IMR-90 (cell line): ENCODE data around the gene C10orf71. TPM values are rescaled to one million over a fixed set of nuclear protein-coding genes. Genes with fewer than 3 reads are reported as not detected.

Experiments used
- ATAC-seq: fragments of 200-7000 bp; cut with Tn5 transposase; 2 replicates; pipeline ENCODE4 v1.9.1; 2020; ENCODE audit warnings: low read depth, mild to moderate bottlenecking, moderate library complexity
- BruUV-seq: library from RNA; stranded (reverse); fragments of 400-500 nt; replicated peaks from 2 replicates; lab custom pipeline; 2021; lab: Mats Ljungman, UMichigan
- CTCF ChIA-PET: fragments of 300-600 bp; formaldehyde crosslinking; extraction: SDS; loops from one replicate; lab custom pipeline; 2021; ENCODE audit warnings: antibody characterized with exemption; lab: Yijun Ruan, JAX
- POLR2A ChIA-PET: fragments of 300-600 bp; sonication (Branson Sonifier 250); formaldehyde crosslinking; loops from one replicate; lab custom pipeline; 2022; ENCODE audit warnings: antibody characterized with exemption; ENCODE audit not compliant: unreplicated experiment; lab: Charles Lee
- DNase-seq: peaks from one replicate; pipeline ENCODE4 v3.0.0; 2013
- H2AFZ ChIP-seq: replicated peaks from 2 replicates; pipeline ENCODE3; 2013; ENCODE audit warnings: low read length, mild to moderate bottlenecking; ENCODE audit not compliant: poor library complexity
- H2AK5ac ChIP-seq: 2 replicates; pipeline ENCODE4 v1.6.1; 2013; ENCODE audit warnings: low read depth, low read length, inconsistent platforms
- H2AK9ac ChIP-seq: replicated peaks from 2 replicates; pipeline ENCODE3; 2013; ENCODE audit warnings: mild to moderate bottlenecking, low read depth, low read length, moderate library complexity; ENCODE audit not compliant: poor library complexity
- H2BK120ac ChIP-seq: 2 replicates; pipeline ENCODE4 v1.6.1; 2013; ENCODE audit warnings: low read depth, low read length, inconsistent platforms
- H2BK15ac ChIP-seq: 3 replicates; pipeline ENCODE4 v1.6.1; 2013; ENCODE audit warnings: low read depth, low read length, inconsistent platforms
- H2BK20ac ChIP-seq: 2 replicates; pipeline ENCODE4 v1.6.1; 2013; ENCODE audit warnings: low read depth, mild to moderate bottlenecking, inconsistent platforms, low read length, moderate library complexity
- H2BK5ac ChIP-seq: 2 replicates; pipeline ENCODE4 v1.6.1; 2013; ENCODE audit warnings: mild to moderate bottlenecking, low read depth, low read length, inconsistent platforms; ENCODE audit not compliant: poor library complexity, severe bottlenecking
- H3K14ac ChIP-seq: replicated peaks from 2 replicates; pipeline ENCODE4 v1.6.1; 2013; ENCODE audit warnings: low read depth, low read length, inconsistent platforms
- H3K18ac ChIP-seq: 2 replicates; pipeline ENCODE4 v1.6.1; 2013; ENCODE audit warnings: low read depth, low read length, control low read depth
- H3K23ac ChIP-seq: 2 replicates; pipeline ENCODE4 v1.6.1; 2013; ENCODE audit warnings: low read depth, low read length, inconsistent platforms
- H3K27ac ChIP-seq: 2 replicates; pipeline ENCODE4 v1.5.1; 2013; ENCODE audit warnings: mild to moderate bottlenecking, control low read depth, low read length; ENCODE audit not compliant: insufficient read depth
- H3K27me3 ChIP-seq: 2 replicates; pipeline ENCODE4 v1.6.1; 2013; ENCODE audit warnings: low read length; ENCODE audit not compliant: control insufficient read depth, insufficient read depth
- H3K36me3 ChIP-seq: 2 replicates; pipeline ENCODE4 v1.6.1; 2013; ENCODE audit warnings: low read length, mixed read lengths; ENCODE audit not compliant: control insufficient read depth, insufficient read depth
- H3K4ac ChIP-seq: 2 replicates; pipeline ENCODE4 v1.6.1; 2013; ENCODE audit warnings: low read depth, low read length, inconsistent platforms
- H3K4me1 ChIP-seq: 2 replicates; pipeline ENCODE4 v1.6.1; 2013; ENCODE audit warnings: low read length, mixed read lengths; ENCODE audit not compliant: control insufficient read depth, insufficient read depth
- H3K4me2 ChIP-seq: 2 replicates; pipeline ENCODE4 v1.6.1; 2013; ENCODE audit warnings: low read depth, mild to moderate bottlenecking, control low read depth, low read length, moderate library complexity
- H3K4me3 ChIP-seq: 2 replicates; pipeline ENCODE4 v1.5.1; 2013; ENCODE audit warnings: low read depth, mild to moderate bottlenecking, control low read depth, low read length, moderate library complexity; ENCODE audit not compliant: insufficient read depth
- H3K56ac ChIP-seq: 2 replicates; pipeline ENCODE4 v1.6.1; 2013; ENCODE audit warnings: low read length, inconsistent platforms; ENCODE audit not compliant: insufficient read depth; ENCODE audit errors: extremely low read depth
- H3K79me1 ChIP-seq, 2 experiments: 2 replicates each; pipeline ENCODE4 v1.6.1; 2013; ENCODE audit warnings: low read length in 2 of 2, inconsistent platforms in 1 of 2, low read depth in 1 of 2
- H3K9ac ChIP-seq: 2 replicates; pipeline ENCODE4 v1.6.1; 2013; ENCODE audit warnings: low read depth, low read length, control low read depth
- H3K9me1 ChIP-seq: 2 replicates; pipeline ENCODE4 v1.6.1; 2013; ENCODE audit warnings: low read length, inconsistent platforms; ENCODE audit not compliant: insufficient read depth
- H3K9me3 ChIP-seq: 2 replicates; pipeline ENCODE4 v1.6.1; 2013; ENCODE audit warnings: low read length; ENCODE audit not compliant: control insufficient read depth, insufficient read depth
- H4K20me1 ChIP-seq: 2 replicates; pipeline ENCODE4 v1.6.1; 2013; ENCODE audit warnings: low read length, inconsistent platforms; ENCODE audit not compliant: insufficient read depth
- H4K5ac ChIP-seq: 2 replicates; pipeline ENCODE4 v1.6.1; 2013; ENCODE audit warnings: mild to moderate bottlenecking, low read depth, low read length, control low read depth
- H4K8ac ChIP-seq, 2 experiments: 2 replicates each; pipeline ENCODE4 v1.6.1; 2013; ENCODE audit warnings: low read depth in 2 of 2, low read length in 2 of 2, control low read depth in 1 of 2, inconsistent platforms in 1 of 2
- H4K91ac ChIP-seq: 2 replicates; pipeline ENCODE4 v1.6.1; 2013; ENCODE audit warnings: low read depth, low read length, inconsistent platforms; ENCODE audit not compliant: insufficient read depth
- CEBPB ChIP-seq: IDR thresholded peaks from 2 replicates; pipeline ENCODE4 v1.6.1; 2012; ENCODE audit warnings: low read depth, low read length, improper control_type of control experiment
- RCOR1 ChIP-seq: IDR thresholded peaks from 2 replicates; pipeline ENCODE4 v1.6.1; 2012; ENCODE audit warnings: mild to moderate bottlenecking, low read length, improper control_type of control experiment; ENCODE audit not compliant: insufficient replicate concordance
- WGBS, 2 experiments: methylation state at CpG; one replicate each; pipeline versions ENCODE4 v1.1.5 to v1.1.7; 2013; ENCODE audit warnings: missing lambda C conversion rate in 2 of 2; ENCODE audit not compliant: insufficient read length in 1 of 2; ENCODE audit errors: extremely low coverage in 2 of 2; 5-methylcytosine and 5-hydroxymethylcytosine counted together
- dilution Hi-C: fragments of 300-500 bp; cut with HindIII; formaldehyde crosslinking; loops from one replicate; pipeline ENCODE4 v1.14.3; 2018; ENCODE audit warnings: low sequenced_read_pairs; ENCODE audit not compliant: unreplicated experiment
- in situ Hi-C: fragments of 300-500 bp; cut with MboI; formaldehyde crosslinking; loops from 3 replicates; pipeline ENCODE4 v1.14.3; 2019; ENCODE audit warnings: low sequenced_read_pairs, inconsistent platforms, mixed read lengths
- intact Hi-C: fragments of 100-400 bp; cut with micrococcal nuclease; formaldehyde crosslinking; loops from 2 replicates; pipeline ENCODE4 v1.10.0; 2022
- polyA plus RNA-seq, 3 experiments: library from polyadenylated mRNA; depleted of rRNA; stranded (reverse); fragments of >200 nt; gene quantifications; 2 replicates each; pipeline ENCODE4 v1.2.3, GENCODE V29; 2012; ENCODE audit warnings: low replicate concordance in 1 of 3
- total RNA-seq: library from RNA; depleted of rRNA; stranded (reverse); fragments of >200 nt; gene quantifications from 2 replicates; pipeline ENCODE4 v1.2.3, GENCODE V29; 2012
- TF ChIP-seq, protein P1 (sequence below): fragments of 150-350 bp; IDR thresholded peaks from 2 replicates; pipeline ENCODE4 v1.6.1; 2016; ENCODE audit warnings: low read depth, mild to moderate bottlenecking, low read length, moderate library complexity, borderline replicate concordance

Gene C10orf71
- total and polyA plus RNA-seq, 2 of the 4 experiments (the other 2 are of a cell fraction) = not detected

DNA sequence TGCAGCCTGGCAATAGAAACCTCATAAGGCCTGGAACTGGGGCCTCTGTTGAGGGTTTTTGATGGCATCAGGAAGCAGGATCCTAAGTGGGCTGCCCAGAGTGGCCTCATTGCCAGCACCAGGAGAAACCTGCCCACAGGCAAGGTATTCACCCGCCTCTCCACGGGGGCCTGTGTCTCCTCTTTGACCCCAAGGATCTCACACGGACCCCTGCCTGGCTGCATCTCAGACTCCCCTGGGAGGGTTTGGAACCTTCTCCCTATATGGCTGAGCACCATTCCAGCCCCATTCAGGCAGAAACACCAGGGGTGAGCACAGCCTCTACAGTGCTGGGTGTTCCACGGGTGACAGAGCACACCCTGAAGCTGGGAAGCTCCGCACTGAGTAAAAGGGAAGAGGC is 14.6 kb upstream of the C10orf71 start:
- H3K4me3 ChIP-seq = no peak overlapping the region
- H2AFZ ChIP-seq = no peak overlapping the region
- H3K56ac ChIP-seq = no peak overlapping the region
- intact Hi-C loops = no loop called here
- no peak for ATAC-seq
- no peaks in the 10 kb centered on the region for H3K9me3 ChIP-seq
- no peak overlapping the region for H2BK5ac ChIP-seq
- no peaks in the 10 kb centered on the region for H3K79me1 ChIP-seq
- H2BK20ac ChIP-seq = no peak overlapping the region
- TF ChIP-seq, protein P1, sequence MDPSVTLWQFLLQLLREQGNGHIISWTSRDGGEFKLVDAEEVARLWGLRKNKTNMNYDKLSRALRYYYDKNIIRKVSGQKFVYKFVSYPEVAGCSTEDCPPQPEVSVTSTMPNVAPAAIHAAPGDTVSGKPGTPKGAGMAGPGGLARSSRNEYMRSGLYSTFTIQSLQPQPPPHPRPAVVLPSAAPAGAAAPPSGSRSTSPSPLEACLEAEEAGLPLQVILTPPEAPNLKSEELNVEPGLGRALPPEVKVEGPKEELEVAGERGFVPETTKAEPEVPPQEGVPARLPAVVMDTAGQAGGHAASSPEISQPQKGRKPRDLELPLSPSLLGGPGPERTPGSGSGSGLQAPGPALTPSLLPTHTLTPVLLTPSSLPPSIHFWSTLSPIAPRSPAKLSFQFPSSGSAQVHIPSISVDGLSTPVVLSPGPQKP = no peak
- TF ChIP-seq CEBPB (no peak), RCOR1 (no peak)
- no peak overlapping the region for H2AK9ac ChIP-seq
- H4K91ac ChIP-seq = no peak overlapping the region
- no peak overlapping the region for H4K5ac ChIP-seq
- no peak overlapping the region for H2AK5ac ChIP-seq
- POLR2A ChIA-PET = no interaction called here
- no peak overlapping the region for H3K18ac ChIP-seq
- no peaks in the 10 kb centered on the region for H3K9me1 ChIP-seq
- H3K4me1 ChIP-seq = no peaks in the 10 kb centered on the region
- no peak overlapping the region for H3K9ac ChIP-seq
- no peak overlapping the region for H3K4ac ChIP-seq
- in situ Hi-C loops = no loop called here
- H3K14ac ChIP-seq = no peak overlapping the region
- H3K4me2 ChIP-seq = no peak overlapping the region
- H4K8ac ChIP-seq = no peak overlapping the region
- H3K23ac ChIP-seq = no peak overlapping the region
- WGBS, 2 experiments = 80% methylated on average over 1 of the region's 5 CpGs; no CpG with 5 or more reads in 1 of the 2 experiments
- H4K20me1 ChIP-seq = no peaks in the 10 kb centered on the region
- dilution Hi-C loops = no loop called here
- no peak overlapping the region for H2BK120ac ChIP-seq
- CTCF ChIA-PET = no interaction called here
- no peak for DNase-seq
- BruUV-seq = no TSS peak
- no peak overlapping the region for H3K27ac ChIP-seq
- H2BK15ac ChIP-seq = no peak overlapping the region
- H3K36me3 ChIP-seq = no peaks in the 10 kb centered on the region
- peaks cover 32% of the 10 kb centered on the region for H3K27me3 ChIP-seq
